ENCODE measurements around the gene IGFBP5.

IGFBP5 gene, protein sequence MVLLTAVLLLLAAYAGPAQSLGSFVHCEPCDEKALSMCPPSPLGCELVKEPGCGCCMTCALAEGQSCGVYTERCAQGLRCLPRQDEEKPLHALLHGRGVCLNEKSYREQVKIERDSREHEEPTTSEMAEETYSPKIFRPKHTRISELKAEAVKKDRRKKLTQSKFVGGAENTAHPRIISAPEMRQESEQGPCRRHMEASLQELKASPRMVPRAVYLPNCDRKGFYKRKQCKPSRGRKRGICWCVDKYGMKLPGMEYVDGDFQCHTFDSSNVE

GRCh38 chr2:216695401-216695821 is at the start of gene IGFBP5:
IGFBP5 (minus strand) TSS chr2:216695549; CDS start chr2:216694775, 774 bp downstream.
- DNase-seq (ENCODE audit: low spot score in 2 of 2) = no peak
- no peak for ATAC-seq (ENCODE audit: low read depth)
- H3K9me3 Mint-ChIP-seq = no peaks in the 10 kb centered on the region
- H3K36me3 Mint-ChIP-seq = no peaks in the 10 kb centered on the region
- peak within 1 kb of the TSS; percentile 32 for H3K4me3 Mint-ChIP-seq
- H3K27ac Mint-ChIP-seq = no peak within 1 kb of the TSS
- peaks cover 35% of the 10 kb centered on the region for H3K27me3 Mint-ChIP-seq
- peaks cover 18% of the 10 kb centered on the region for H3K4me1 Mint-ChIP-seq

- Mint-ChIP-seq H3K9me3 (peaks cover 1% of the 10 kb centered on the region), H3K4me3 (no peak overlapping the region), H3K27me3 (peaks cover 15% of the 10 kb centered on the region), H3K36me3 (no peaks in the 10 kb centered on the region), H3K27ac (no peak overlapping the region), H3K4me1 (no peaks in the 10 kb centered on the region)
- ATAC-seq (ENCODE audit: low read depth) (no peak), DNase-seq (ENCODE audit: low spot score in 2 of 2) (no peak)
These were observed 48.4 kb upstream of the IGFBP5 start for GRCh38 chr2:216743781-216744180.

DNA sequence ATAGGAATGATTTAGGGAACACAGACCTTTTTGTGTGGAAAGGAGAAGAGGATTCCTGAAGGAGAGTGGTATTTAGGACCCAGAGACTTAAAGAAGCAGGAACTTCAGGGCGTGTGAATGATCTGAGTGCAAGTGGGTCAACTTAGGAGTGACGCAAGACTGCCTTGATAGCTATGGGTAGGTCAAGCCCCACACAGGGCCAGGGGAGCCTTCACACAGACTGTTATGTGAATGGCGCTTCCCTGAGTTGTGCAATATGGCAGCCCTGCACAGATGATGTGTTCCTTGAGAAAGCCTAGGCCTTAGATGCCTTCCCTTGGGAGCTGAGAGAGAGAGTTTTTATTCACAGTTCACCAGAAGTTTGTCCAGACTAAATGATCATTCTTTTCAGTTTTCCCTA is 47.1 kb upstream of the IGFBP5 start:
- H3K4me3 Mint-ChIP-seq = no peak overlapping the region
- DNase-seq (ENCODE audit: low spot score in 2 of 2) (no peak), ATAC-seq (ENCODE audit: low read depth) (no peak)
- H3K4me1 Mint-ChIP-seq = no peaks in the 10 kb centered on the region
- H3K9me3 Mint-ChIP-seq = no peaks in the 10 kb centered on the region
- H3K27ac Mint-ChIP-seq = no peak overlapping the region
- no peaks in the 10 kb centered on the region for H3K36me3 Mint-ChIP-seq
- H3K27me3 Mint-ChIP-seq = peaks cover 15% of the 10 kb centered on the region

GRCh38 chr2:216741223-216741593 is 45.9 kb upstream of the IGFBP5 start:
- Mint-ChIP-seq H3K27ac (no peak overlapping the region), H3K4me3 (no peak overlapping the region), H3K4me1 (no peaks in the 10 kb centered on the region), H3K36me3 (no peaks in the 10 kb centered on the region), H3K9me3 (no peaks in the 10 kb centered on the region), H3K27me3 (peaks cover 13% of the 10 kb centered on the region)
- ATAC-seq (ENCODE audit: low read depth) (no peak), DNase-seq (ENCODE audit: low spot score in 2 of 2) (no peak)

- ATAC-seq (ENCODE audit: low read depth) (no peak), DNase-seq (ENCODE audit: low spot score in 2 of 2) (no peak)
- Mint-ChIP-seq H3K36me3 (no peaks in the 10 kb centered on the region), H3K4me3 (no peak overlapping the region), H3K27me3 (peaks cover 13% of the 10 kb centered on the region), H3K27ac (no peak overlapping the region), H3K4me1 (no peaks in the 10 kb centered on the region), H3K9me3 (no peaks in the 10 kb centered on the region)
These were observed 45.3 kb upstream of the IGFBP5 start for GRCh38 chr2:216740557-216741222.

DNA sequence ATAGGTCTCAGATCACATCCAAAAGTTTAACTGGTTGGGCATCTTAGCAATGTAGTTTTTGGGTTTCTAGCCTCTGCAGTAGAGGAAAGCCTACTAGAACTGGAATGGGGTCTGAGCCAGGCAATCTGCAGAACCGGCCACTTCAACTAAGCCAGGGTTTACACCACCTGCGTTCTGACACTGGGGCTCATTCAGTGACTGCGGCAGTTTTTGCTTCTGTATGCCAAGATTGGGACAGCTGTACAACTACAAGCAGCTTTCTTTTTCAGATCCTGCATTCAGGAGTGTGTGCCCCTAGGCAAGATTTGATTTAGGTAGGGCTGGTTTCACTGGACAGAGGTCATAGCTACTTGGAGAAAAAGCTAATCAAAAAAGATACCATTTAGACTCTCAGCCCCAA is 43.7 kb upstream of the IGFBP5 start:
- H3K27me3 Mint-ChIP-seq = peaks cover 10% of the 10 kb centered on the region

GRCh38 chr2:216737676-216738075 is 42.3 kb upstream of the IGFBP5 start:
- H3K9me3 Mint-ChIP-seq = no peaks in the 10 kb centered on the region
- H3K27me3 Mint-ChIP-seq = peaks cover 9% of the 10 kb centered on the region
- no peaks in the 10 kb centered on the region for H3K36me3 Mint-ChIP-seq
- no peak for ATAC-seq (ENCODE audit: low read depth)
- no peak overlapping the region for H3K27ac Mint-ChIP-seq
- no peak for DNase-seq (ENCODE audit: low spot score in 2 of 2)
- H3K4me1 Mint-ChIP-seq = no peaks in the 10 kb centered on the region
- no peak overlapping the region for H3K4me3 Mint-ChIP-seq

More for the DNA sequence above, 43.7 kb upstream of the IGFBP5 start:
- H3K27ac Mint-ChIP-seq = no peak overlapping the region
- H3K9me3 Mint-ChIP-seq = no peaks in the 10 kb centered on the region
- H3K4me3 Mint-ChIP-seq = no peak overlapping the region
- no peak for ATAC-seq (ENCODE audit: low read depth)
- H3K4me1 Mint-ChIP-seq = no peaks in the 10 kb centered on the region
- no peaks in the 10 kb centered on the region for H3K36me3 Mint-ChIP-seq
- no peak for DNase-seq (ENCODE audit: low spot score in 2 of 2)

GRCh38 chr2:216736326-216736725 is 41.0 kb upstream of the IGFBP5 start:
- no peaks in the 10 kb centered on the region for H3K4me1 Mint-ChIP-seq
- H3K9me3 Mint-ChIP-seq = no peaks in the 10 kb centered on the region
- H3K36me3 Mint-ChIP-seq = no peaks in the 10 kb centered on the region
- peaks cover 3% of the 10 kb centered on the region for H3K27me3 Mint-ChIP-seq
- ATAC-seq (ENCODE audit: low read depth) (no peak), DNase-seq (ENCODE audit: low spot score in 2 of 2) (no peak)
- H3K27ac Mint-ChIP-seq = no peak overlapping the region
- H3K4me3 Mint-ChIP-seq = no peak overlapping the region

DNA sequence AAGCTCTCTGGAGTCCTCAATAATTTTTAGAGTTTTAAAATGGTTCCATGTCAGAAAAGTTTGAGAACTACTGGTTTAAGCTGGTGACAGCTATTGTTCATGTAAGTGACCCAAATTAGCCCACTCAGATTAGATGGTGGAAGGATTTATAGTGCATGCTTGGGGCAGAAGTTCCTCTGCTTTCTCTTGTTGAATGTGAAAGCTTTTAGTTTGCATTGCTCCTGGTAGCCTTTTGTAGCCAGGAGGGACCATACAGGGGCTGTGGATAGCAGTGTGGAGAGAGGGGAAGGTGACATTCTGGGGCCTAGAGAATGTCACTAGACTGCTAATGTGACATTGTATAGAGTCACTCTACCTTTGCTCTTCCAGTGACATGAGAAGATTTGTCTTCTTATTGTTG is 40.3 kb upstream of the IGFBP5 start:
- DNase-seq (ENCODE audit: low spot score in 2 of 2) = no peak
- no peaks in the 10 kb centered on the region for H3K9me3 Mint-ChIP-seq
- H3K4me3 Mint-ChIP-seq = no peak overlapping the region
- no peak overlapping the region for H3K27ac Mint-ChIP-seq
- H3K36me3 Mint-ChIP-seq = no peaks in the 10 kb centered on the region
- H3K4me1 Mint-ChIP-seq = no peaks in the 10 kb centered on the region
- peaks cover 3% of the 10 kb centered on the region for H3K27me3 Mint-ChIP-seq
- no peak for ATAC-seq (ENCODE audit: low read depth)

GRCh38 chr2:216735086-216735485 is 39.7 kb upstream of the IGFBP5 start:
- ATAC-seq (ENCODE audit: low read depth) (no peak), DNase-seq (ENCODE audit: low spot score in 2 of 2) (no peak)
- no peaks in the 10 kb centered on the region for H3K4me1 Mint-ChIP-seq
- H3K27me3 Mint-ChIP-seq = peaks cover 3% of the 10 kb centered on the region
- H3K36me3 Mint-ChIP-seq = no peaks in the 10 kb centered on the region
- H3K27ac Mint-ChIP-seq = no peak overlapping the region
- no peak overlapping the region for H3K4me3 Mint-ChIP-seq
- no peaks in the 10 kb centered on the region for H3K9me3 Mint-ChIP-seq

DNA sequence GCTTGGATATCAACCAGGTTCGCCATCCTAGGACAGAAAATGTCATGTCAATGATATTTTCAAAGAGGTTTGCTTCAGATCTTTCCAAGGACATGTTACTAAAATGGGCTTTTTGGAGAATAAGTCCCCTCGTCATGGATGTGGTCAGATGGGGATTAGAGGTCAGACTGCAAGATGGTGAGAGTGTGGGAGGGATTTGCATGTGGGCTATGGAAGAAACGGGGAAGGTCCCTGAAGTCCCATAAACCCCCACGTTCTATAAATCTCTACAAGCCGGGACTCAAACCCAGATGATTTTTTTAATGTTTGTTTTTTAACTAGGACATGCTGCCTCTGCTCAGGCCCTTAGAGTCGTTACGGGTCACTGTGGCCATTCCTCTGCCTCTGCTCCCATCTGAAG is 37.7 kb upstream of the IGFBP5 start:
- no peak for DNase-seq (ENCODE audit: low spot score in 2 of 2)
- Mint-ChIP-seq H3K36me3 (no peaks in the 10 kb centered on the region), H3K27ac (no peak overlapping the region)

GRCh38 chr2:216732334-216732733 is 37.0 kb upstream of the IGFBP5 start:
- H3K4me1 Mint-ChIP-seq = no peaks in the 10 kb centered on the region
- H3K9me3 Mint-ChIP-seq = no peaks in the 10 kb centered on the region
- H3K27me3 Mint-ChIP-seq = peaks cover 4% of the 10 kb centered on the region
- H3K27ac Mint-ChIP-seq = no peak overlapping the region
- ATAC-seq (ENCODE audit: low read depth) (no peak), DNase-seq (ENCODE audit: low spot score in 2 of 2) (no peak)
- no peaks in the 10 kb centered on the region for H3K36me3 Mint-ChIP-seq
- H3K4me3 Mint-ChIP-seq = no peak overlapping the region

More for the DNA sequence above, 37.7 kb upstream of the IGFBP5 start:
- ATAC-seq (ENCODE audit: low read depth) = no peak
- Mint-ChIP-seq H3K9me3 (no peaks in the 10 kb centered on the region), H3K4me3 (no peak overlapping the region), H3K27me3 (peaks cover 4% of the 10 kb centered on the region), H3K4me1 (no peaks in the 10 kb centered on the region)

DNA sequence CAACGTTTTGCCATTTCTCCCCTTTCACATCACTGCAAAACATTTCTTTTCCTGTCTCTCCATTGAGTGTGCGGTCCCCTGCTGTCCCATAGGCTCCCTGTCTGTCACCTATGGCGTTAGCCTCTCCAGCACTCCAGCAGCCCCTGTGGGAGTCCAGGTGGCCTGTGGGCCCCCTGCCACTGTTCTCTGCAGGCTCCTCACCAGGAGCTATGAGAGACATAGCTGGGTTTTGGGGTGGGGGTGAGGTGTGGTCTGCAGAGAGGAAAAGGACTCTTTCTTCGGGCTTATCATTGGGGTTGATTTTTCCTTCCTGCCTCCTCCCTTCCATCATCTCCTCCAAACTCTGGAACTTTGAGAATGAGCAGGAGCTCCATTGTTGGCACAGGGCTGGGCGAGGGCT is 36.1 kb upstream of the IGFBP5 start:
- H3K4me3 Mint-ChIP-seq = no peak overlapping the region
- no peaks in the 10 kb centered on the region for H3K9me3 Mint-ChIP-seq
- H3K27ac Mint-ChIP-seq = no peak overlapping the region

DNA sequence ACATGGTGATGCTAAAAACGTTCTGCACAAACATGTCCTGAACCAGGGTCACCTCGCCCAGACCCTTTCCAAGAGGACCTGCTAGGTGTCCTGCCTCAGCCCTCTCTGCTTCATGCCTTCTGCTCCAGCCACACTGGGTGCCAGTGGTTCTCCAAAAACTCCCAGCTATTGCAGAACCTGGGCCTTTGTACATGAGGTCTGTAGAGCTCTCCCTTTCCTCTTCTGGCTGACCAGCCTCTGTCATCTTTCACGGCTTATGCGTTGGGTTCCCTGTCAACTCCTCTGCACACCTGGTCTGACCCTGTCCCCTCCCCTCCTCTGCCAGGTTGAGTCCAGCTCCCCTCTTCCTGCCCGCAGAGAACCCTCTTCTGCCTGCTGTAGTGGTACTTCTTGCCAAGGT is 35.5 kb upstream of the IGFBP5 start:
- ATAC-seq (ENCODE audit: low read depth) = no peak
- no peaks in the 10 kb centered on the region for H3K4me1 Mint-ChIP-seq

More for the DNA sequence above, 36.1 kb upstream of the IGFBP5 start:
- Mint-ChIP-seq H3K36me3 (no peaks in the 10 kb centered on the region), H3K27me3 (peaks cover 4% of the 10 kb centered on the region), H3K4me1 (no peaks in the 10 kb centered on the region)
- no peak for ATAC-seq (ENCODE audit: low read depth)
- no peak for DNase-seq (ENCODE audit: low spot score in 2 of 2)

More for the DNA sequence above, 35.5 kb upstream of the IGFBP5 start:
- no peak overlapping the region for H3K27ac Mint-ChIP-seq
- no peaks in the 10 kb centered on the region for H3K36me3 Mint-ChIP-seq
- H3K4me3 Mint-ChIP-seq = no peak overlapping the region
- no peak for DNase-seq (ENCODE audit: low spot score in 2 of 2)
- H3K9me3 Mint-ChIP-seq = no peaks in the 10 kb centered on the region
- H3K27me3 Mint-ChIP-seq = peaks cover 4% of the 10 kb centered on the region

Measured in memory B cell (primary cell).